Activated naive CD8-positive, alpha-beta T cell treated with anti-CD3 and anti-CD28 coated beads, Interleukin-2, amount 50 U/mL, for 16 hours (primary cell): ENCODE measurements around the gene UBAC2.

Source experiments
- DNase-seq: peaks from one replicate; pipeline ENCODE4 v3.0.0-alpha.2; 2020; ENCODE audit warnings: low read depth, low spot score

Gene UBAC2

GRCh38 chr13:99311137-99311536, 110.5 kb downstream of the UBAC2 start:
- no peak for DNase-seq

- no peak for DNase-seq
These were observed 111.3 kb downstream of the UBAC2 start for GRCh38 chr13:99311748-99312492.

- DNase-seq: no peak
These were observed 111.8 kb downstream of the UBAC2 start for GRCh38 chr13:99312493-99312883.

GRCh38 chr13:99313501-99313900, 112.8 kb downstream of the UBAC2 start:
- DNase-seq: no peak

- DNase-seq: no peak
These were observed 113.3 kb downstream of the UBAC2 start for GRCh38 chr13:99313941-99314340.

GRCh38 chr13:99314640-99315176, 114.1 kb downstream of the UBAC2 start:
- DNase-seq: peak; percentile 34

GRCh38 chr13:99315186-99315585, 114.5 kb downstream of the UBAC2 start:
- DNase-seq: no peak

GRCh38 chr13:99316224-99316623, 115.6 kb downstream of the UBAC2 start:
- DNase-seq: no peak

GRCh38 chr13:99316657-99317256, 116.1 kb downstream of the UBAC2 start:
- no peak for DNase-seq

GRCh38 chr13:99320693-99321481, 120.2 kb downstream of the UBAC2 start:
- DNase-seq: no peak

- DNase-seq: no peak
These were observed 121.1 kb downstream of the UBAC2 start for GRCh38 chr13:99321709-99322108.

- DNase-seq: no peak
These were observed 121.8 kb downstream of the UBAC2 start for GRCh38 chr13:99322297-99323103.

- DNase-seq: no peak
These were observed 122.8 kb downstream of the UBAC2 start for GRCh38 chr13:99323488-99323887.

GRCh38 chr13:99326012-99326411, 125.4 kb downstream of the UBAC2 start:
- DNase-seq: no peak

- no peak for DNase-seq
These were observed 126.5 kb downstream of the UBAC2 start for GRCh38 chr13:99327126-99327525.

- DNase-seq: no peak
These were observed 127.1 kb downstream of the UBAC2 start for GRCh38 chr13:99327761-99328160.

- no peak for DNase-seq
These were observed 128.8 kb downstream of the UBAC2 start for GRCh38 chr13:99329477-99329876.

- no peak for DNase-seq
These were observed 130.3 kb downstream of the UBAC2 start for GRCh38 chr13:99330942-99331341.

- no peak for DNase-seq
These were observed 131.2 kb downstream of the UBAC2 start for GRCh38 chr13:99331881-99332293.

- no peak for DNase-seq
These were observed 131.8 kb downstream of the UBAC2 start for GRCh38 chr13:99332456-99332855.

- no peak for DNase-seq
These were observed 133.6 kb downstream of the UBAC2 start for GRCh38 chr13:99334221-99334620.
